Muscle layer of duodenum (tissue), 2 donors: ENCODE data around the gene CHADL.
A peak's percentile ranks its signal among the peaks of the same experiment; 100 is the strongest.

Experiments
- H3K27ac ChIP-seq: one replicate; pipeline ENCODE4 v1.7.0; 2013; ENCODE audit warnings: mild to moderate bottlenecking, low read length
- H3K27me3 ChIP-seq: one replicate; pipeline ENCODE4 v1.7.0; 2013; ENCODE audit warnings: low read depth, mild to moderate bottlenecking, control low read depth, low read length
- H3K36me3 ChIP-seq, 2 donors: one replicate each; pipeline ENCODE4 v1.7.0; 2013; ENCODE audit warnings: low read length in 2 of 2, control low read depth in 1 of 2, mild to moderate bottlenecking in 1 of 2; ENCODE audit not compliant: insufficient read depth in 2 of 2, control insufficient read depth in 1 of 2
- H3K4me1 ChIP-seq, 2 donors: one replicate each; pipeline ENCODE4 v1.7.0; 2013; ENCODE audit warnings: low read length in 2 of 2, mild to moderate bottlenecking in 2 of 2, control low read depth in 1 of 2, moderate library complexity in 1 of 2; ENCODE audit not compliant: insufficient read depth in 2 of 2, control insufficient read depth in 1 of 2
- H3K4me3 ChIP-seq, 2 donors: one replicate each; pipeline ENCODE4 v1.7.0; 2013; ENCODE audit warnings: low read length in 2 of 2, low read depth in 1 of 2, mild to moderate bottlenecking in 1 of 2
- H3K9me3 ChIP-seq, 2 donors: one replicate each; pipeline ENCODE4 v1.7.0; 2013; ENCODE audit warnings: low read length in 2 of 2, control low read depth in 1 of 2, mild to moderate bottlenecking in 1 of 2; ENCODE audit not compliant: control insufficient read depth in 1 of 2
- donor health status: healthy.

CHADL gene

GRCh38 chr22:41226723-41227655 is 13.7 kb downstream of the CHADL start:
- Histone ChIP-seq H3K36me3 (peaks cover 42 to 79% of the 10 kb centered on the region in 2 donors), H3K4me1 (no peaks in the 10 kb centered on the region), H3K4me3 (no peak overlapping the region), H3K9me3 (no peaks in the 10 kb centered on the region), H3K27ac (no peak overlapping the region), H3K27me3 (no peaks in the 10 kb centered on the region)

- Histone ChIP-seq H3K27me3 (no peaks in the 10 kb centered on the region), H3K4me1 (no peaks in the 10 kb centered on the region), H3K4me3 (no peak overlapping the region), H3K27ac (no peak overlapping the region), H3K9me3 (no peaks in the 10 kb centered on the region), H3K36me3 (peaks cover 40 to 71% of the 10 kb centered on the region in 2 donors)
Observed at GRCh38 chr22:41223535-41223934, 17.2 kb downstream of the CHADL start.

GRCh38 chr22:41222846-41223507 is 17.8 kb downstream of the CHADL start:
- H3K9me3 ChIP-seq, result no peaks in the 10 kb centered on the region
- H3K27me3 ChIP-seq, result no peaks in the 10 kb centered on the region
- no peak overlapping the region for H3K4me3 ChIP-seq
- H3K4me1 ChIP-seq, result peaks cover 0 to 1% of the 10 kb centered on the region in 2 donors
- no peak overlapping the region for H3K27ac ChIP-seq
- H3K36me3 ChIP-seq, result peaks cover 40 to 67% of the 10 kb centered on the region in 2 donors

- H3K4me3 ChIP-seq, result peak overlapping the region; percentile 28 to 33
- peaks cover 6 to 12% of the 10 kb centered on the region in 2 donors for H3K4me1 ChIP-seq
- no peaks in the 10 kb centered on the region for H3K9me3 ChIP-seq
- peak overlapping the region; percentile 77 for H3K27ac ChIP-seq
- no peaks in the 10 kb centered on the region for H3K27me3 ChIP-seq
- peaks cover 28 to 36% of the 10 kb centered on the region in 2 donors for H3K36me3 ChIP-seq
Observed at GRCh38 chr22:41217553-41218157, 23.1 kb downstream of the CHADL start.

GRCh38 chr22:41216984-41217383 is 23.7 kb downstream of the CHADL start:
- H3K4me1 ChIP-seq, result peaks cover 6 to 12% of the 10 kb centered on the region in 2 donors
- H3K27ac ChIP-seq, result peak overlapping the region; percentile 77
- no peaks in the 10 kb centered on the region for H3K27me3 ChIP-seq
- H3K4me3 ChIP-seq, result peak overlapping the region; percentile 28 to 33
- peaks cover 24 to 33% of the 10 kb centered on the region in 2 donors for H3K36me3 ChIP-seq
- no peaks in the 10 kb centered on the region for H3K9me3 ChIP-seq

GRCh38 chr22:41215926-41216325 is 24.8 kb downstream of the CHADL start:
- no peak overlapping the region for H3K27ac ChIP-seq
- H3K9me3 ChIP-seq, result no peaks in the 10 kb centered on the region
- peak overlapping the region in 1 of 2 donors; percentile 8 for H3K4me3 ChIP-seq
- H3K27me3 ChIP-seq, result no peaks in the 10 kb centered on the region
- H3K4me1 ChIP-seq, result peaks cover 6 to 12% of the 10 kb centered on the region in 2 donors
- H3K36me3 ChIP-seq, result peaks cover 18 to 25% of the 10 kb centered on the region in 2 donors

GRCh38 chr22:41215409-41215808 is 25.3 kb downstream of the CHADL start:
- peaks cover 6 to 12% of the 10 kb centered on the region in 2 donors for H3K4me1 ChIP-seq
- H3K9me3 ChIP-seq, result no peaks in the 10 kb centered on the region
- no peak overlapping the region for H3K4me3 ChIP-seq
- H3K27me3 ChIP-seq, result no peaks in the 10 kb centered on the region
- no peak overlapping the region for H3K27ac ChIP-seq
- peaks cover 14 to 20% of the 10 kb centered on the region in 2 donors for H3K36me3 ChIP-seq

GRCh38 chr22:41206719-41207118 is 34.0 kb downstream of the CHADL start:
- Histone ChIP-seq H3K4me1 (peaks cover 0 to 11% of the 10 kb centered on the region in 2 donors), H3K36me3 (peaks cover 3 to 15% of the 10 kb centered on the region in 2 donors), H3K9me3 (no peaks in the 10 kb centered on the region), H3K27ac (no peak overlapping the region), H3K4me3 (no peak overlapping the region), H3K27me3 (no peaks in the 10 kb centered on the region)

GRCh38 chr22:41204992-41205900 is 35.5 kb downstream of the CHADL start, which contains the start of gene L3MBTL2:
L3MBTL2 (plus strand) TSS chr22:41205312; CDS start chr22:41205363, 51 bp downstream.
- Histone ChIP-seq H3K36me3 (peaks cover 3 to 15% of the 10 kb centered on the region in 2 donors), H3K9me3 (no peaks in the 10 kb centered on the region), H3K4me1 (peaks cover 0 to 11% of the 10 kb centered on the region in 2 donors), H3K4me3 (peak within 1 kb of the TSS; percentile 93 to 94), H3K27me3 (no peaks in the 10 kb centered on the region), H3K27ac (peak within 1 kb of the TSS; percentile 89)

- no peaks in the 10 kb centered on the region for H3K27me3 ChIP-seq
- no peak overlapping the region for H3K4me3 ChIP-seq
- peaks cover 0 to 6% of the 10 kb centered on the region in 2 donors for H3K36me3 ChIP-seq
- H3K27ac ChIP-seq, result no peak overlapping the region
- peaks cover 0 to 11% of the 10 kb centered on the region in 2 donors for H3K4me1 ChIP-seq
- no peaks in the 10 kb centered on the region for H3K9me3 ChIP-seq
Observed at GRCh38 chr22:41204066-41204465, 36.7 kb downstream of the CHADL start.
